A549 (cell line): Measurements from ENCODE around the gene BASP1. TPM values are rescaled to one million over a fixed set of nuclear protein-coding genes. Genes with fewer than 3 reads are reported as not detected.

Experiments
- ATAC-seq, 2 experiments: fragments of 200-7000 bp in 1 of 2; fragments of >200 bp in 1 of 2; cut with Nextera tagmentation in 1 of 2; cut with Tn5 transposase in 1 of 2; 3 replicates each; pipeline versions ENCODE4 v1.8.0 to v1.9.1; 2018 to 2020; ENCODE audit warnings: mild to moderate bottlenecking in 1 of 2, moderate library complexity in 1 of 2
- CTCF ChIA-PET: fragments of 300-600 bp; sonication (Branson Sonifier 250); formaldehyde crosslinking; extraction: SDS; loops from one replicate; lab custom pipeline; 2021; ENCODE audit warnings: antibody characterized with exemption, inconsistent platforms; lab: Yijun Ruan, JAX
- POLR2A ChIA-PET: fragments of 350-600 bp; formaldehyde crosslinking; extraction: SDS; loops from one replicate; lab custom pipeline; 2021; ENCODE audit warnings: antibody characterized with exemption, inconsistent platforms; lab: Yijun Ruan, JAX
- DNase-seq, 2 experiments: peaks; one replicate each; pipeline versions ENCODE4 v3.0.0 to v3.0.0-alpha.2; 2011 to 2016; ENCODE audit warnings: low read depth in 1 of 2, low spot score in 1 of 2
- FAIRE-seq: peaks from 2 replicates; lab custom pipeline; 2011; peaks lifted over from hg19 to GRCh38; lab: Jason Lieb, UNC
- H3K27ac ChIP-seq, 2 experiments: fragments of >200 bp; sonication (Bioruptor Twin); formaldehyde crosslinking; 3 replicates each; pipeline ENCODE4 v1.5.1; 2016 to 2017
- H3K4me1 ChIP-seq: fragments of >200 bp; sonication (Bioruptor Twin); formaldehyde crosslinking; 3 replicates; pipeline ENCODE4 v1.6.1; 2016
- H3K4me2 ChIP-seq: fragments of >200 bp; sonication (Bioruptor Twin); formaldehyde crosslinking; 3 replicates; pipeline ENCODE4 v1.6.1; 2016
- H3K4me3 ChIP-seq: fragments of >200 bp; sonication (Bioruptor Twin); formaldehyde crosslinking; 3 replicates; pipeline ENCODE4 v1.5.1; 2016
- H3K9me3 ChIP-seq: fragments of >200 bp; sonication (Bioruptor Twin); formaldehyde crosslinking; 3 replicates; pipeline ENCODE4 v1.6.1; 2016
- CEBPB ChIP-seq, 2 experiments: fragments of >200 bp in 1 of 2; sonication (Bioruptor Twin) in 1 of 2; formaldehyde crosslinking in 1 of 2; IDR thresholded peaks; 2 replicates each; pipeline ENCODE4 v1.6.1; 2012 to 2016
- CHD2 ChIP-seq: fragments of 150-350 bp; IDR thresholded peaks from 2 replicates; pipeline ENCODE4 v1.6.1; 2014; ENCODE audit warnings: low read length; ENCODE audit not compliant: partially characterized antibody
- CHD4 ChIP-seq: fragments of 200-600 bp; sonication (generic); IDR thresholded peaks from 2 replicates; pipeline ENCODE4 v1.6.1; 2016; ENCODE audit warnings: antibody characterized with exemption, mild to moderate bottlenecking, borderline replicate concordance
- EHMT2 ChIP-seq: fragments of 200-600 bp; sonication (generic); IDR thresholded peaks from 2 replicates; pipeline ENCODE4 v1.6.1; 2016; ENCODE audit warnings: antibody characterized with exemption, low read depth, mild to moderate bottlenecking, moderate library complexity
- EP300 ChIP-seq, 2 experiments: fragments of >200 bp; sonication (Bioruptor Twin); formaldehyde crosslinking; IDR thresholded peaks; 2 replicates in 1 of 2; 3 replicates in 1 of 2; pipeline ENCODE4 v1.6.1; 2016 to 2017
- FOSL2 ChIP-seq, 2 experiments: fragments of 450-650 bp in 1 of 2; fragments of >200 bp in 1 of 2; sonication (Bioruptor Twin) in 1 of 2; formaldehyde crosslinking; IDR thresholded peaks; 2 replicates each; pipeline versions ENCODE4 v1.5.0 to v1.6.1; 2016 to 2020; ENCODE audit warnings: mild to moderate bottlenecking in 1 of 2, moderate library complexity in 1 of 2
- FOXS1 ChIP-seq: fragments of 250-450 bp; sonication (Bioruptor Pico); IDR thresholded peaks from 2 replicates; pipeline ENCODE4 v1.5.0; 2020; ENCODE audit warnings: mild to moderate bottlenecking, moderate library complexity
- HDAC2 ChIP-seq: fragments of 200-600 bp; sonication (generic); IDR thresholded peaks from 2 replicates; pipeline ENCODE4 v1.6.1; 2016
- HOXA7 ChIP-seq: fragments of 250-450 bp; sonication (Bioruptor Pico); IDR thresholded peaks from 2 replicates; pipeline ENCODE4 v1.5.0; 2020; ENCODE audit warnings: mild to moderate bottlenecking, moderate library complexity
- HOXB13 ChIP-seq: fragments of 250-450 bp; sonication (Bioruptor Pico); IDR thresholded peaks from 2 replicates; pipeline ENCODE4 v1.5.0; 2020; ENCODE audit warnings: low read depth, mild to moderate bottlenecking, moderate library complexity
- HOXB5 ChIP-seq: fragments of 250-450 bp; sonication (Bioruptor Pico); IDR thresholded peaks from 2 replicates; pipeline ENCODE4 v1.5.0; 2020; ENCODE audit warnings: mild to moderate bottlenecking, moderate library complexity
- JUNB ChIP-seq: fragments of >200 bp; sonication (Bioruptor Twin); formaldehyde crosslinking; IDR thresholded peaks from 2 replicates; pipeline ENCODE4 v1.6.1; 2016
- KDM5A ChIP-seq: fragments of 200-600 bp; sonication (generic); IDR thresholded peaks from 2 replicates; pipeline ENCODE4 v1.6.1; 2016; ENCODE audit warnings: antibody characterized with exemption, mild to moderate bottlenecking
- NFE2L2 ChIP-seq: fragments of 150-350 bp; conservative IDR thresholded peaks from 2 replicates; pipeline ENCODE4 v1.6.1; 2014; ENCODE audit warnings: low read length
- NR3C1 ChIP-seq: fragments of >200 bp; sonication (Bioruptor Twin); formaldehyde crosslinking; IDR thresholded peaks from 3 replicates; pipeline ENCODE4 v1.6.1; 2017
- PHF8 ChIP-seq: fragments of 200-600 bp; sonication (generic); IDR thresholded peaks from 2 replicates; pipeline ENCODE4 v1.6.1; 2016; ENCODE audit warnings: low read depth, mild to moderate bottlenecking, antibody characterized with exemption, moderate library complexity, borderline replicate concordance
- POLR2A ChIP-seq: IDR thresholded peaks from 2 replicates; pipeline ENCODE4 v1.6.1; 2012; ENCODE audit warnings: mild to moderate bottlenecking, low read length
- POLR2AphosphoS2 ChIP-seq: conservative IDR thresholded peaks from 2 replicates; pipeline ENCODE4 v1.6.1; 2012; ENCODE audit warnings: low read length, improper control_type of control experiment, inconsistent platforms
- RAD21 ChIP-seq, 2 experiments: fragments of >200 bp in 1 of 2; sonication (Bioruptor Twin) in 1 of 2; formaldehyde crosslinking in 1 of 2; IDR thresholded peaks in 1 of 2; conservative IDR thresholded peaks in 1 of 2; 2 replicates in 1 of 2; 3 replicates in 1 of 2; pipeline ENCODE4 v1.6.1; 2012 to 2018; ENCODE audit warnings: inconsistent platforms in 1 of 2
- RFX5 ChIP-seq: fragments of 450-650 bp; IDR thresholded peaks from 2 replicates; pipeline ENCODE4 v1.7.1; 2014; ENCODE audit warnings: antibody characterized with exemption, mild to moderate bottlenecking, moderate library complexity
- SMC3 ChIP-seq: fragments of >200 bp; sonication (Bioruptor Twin); formaldehyde crosslinking; IDR thresholded peaks from 3 replicates; pipeline ENCODE4 v1.6.1; 2018; ENCODE audit warnings: inconsistent platforms
- TFCP2L1 ChIP-seq: fragments of 250-450 bp; sonication (Bioruptor Pico); IDR thresholded peaks from 2 replicates; pipeline ENCODE4 v1.5.0; 2021; ENCODE audit warnings: mild to moderate bottlenecking
- TP53 ChIP-seq: fragments of 250-450 bp; sonication (Bioruptor Pico); IDR thresholded peaks from 2 replicates; pipeline ENCODE4 v1.5.0; 2021; ENCODE audit warnings: mild to moderate bottlenecking, moderate library complexity
- ZC3H11A ChIP-seq: fragments of 450-650 bp; IDR thresholded peaks from 2 replicates; pipeline ENCODE4 v1.6.1; 2014; ENCODE audit warnings: antibody characterized with exemption, mild to moderate bottlenecking
- ZFP36 ChIP-seq: fragments of 450-650 bp; IDR thresholded peaks from 2 replicates; pipeline ENCODE4 v1.6.1; 2014; ENCODE audit warnings: borderline replicate concordance; ENCODE audit not compliant: partially characterized antibody
- ZSCAN20 ChIP-seq: fragments of 250-450 bp; sonication (Bioruptor Pico); IDR thresholded peaks from 2 replicates; pipeline ENCODE4 v1.8.0; 2022; ENCODE audit warnings: mild to moderate bottlenecking, moderate library complexity
- WGBS: methylation state at CpG from one replicate; pipeline ENCODE4 v1.1.6; 2017; ENCODE audit errors: missing lambda C conversion rate; 5-methylcytosine and 5-hydroxymethylcytosine counted together
- polyA plus RNA-seq, 4 experiments: library from polyadenylated mRNA; depleted of rRNA in 3 of 4; stranded (reverse); fragments of >200 nt; fragmentation: RNase III in 1 of 4; extraction: RNeasy Plus Mini Kit Qiagen cat#74134 plus additional on column Dnase treatment in 1 of 4; gene quantifications; 2 replicates in 3 of 4; 3 replicates in 1 of 4; pipeline ENCODE4 v1.2.3, GENCODE V29; 2011 to 2017
- TF ChIP-seq, protein P1 (sequence below): fragments of 450-650 bp; IDR thresholded peaks from 2 replicates; pipeline ENCODE4 v1.6.1; 2014; ENCODE audit warnings: antibody characterized with exemption
- TF ChIP-seq, protein P2 (sequence below): IDR thresholded peaks from 2 replicates; pipeline ENCODE4 v1.6.1; 2012
- TF ChIP-seq, protein P3 (sequence below): fragments of 150-350 bp; IDR thresholded peaks from 2 replicates; pipeline ENCODE4 v1.6.1; 2014; ENCODE audit warnings: low read depth, mild to moderate bottlenecking, low read length
- TF ChIP-seq, protein P4 (sequence below): fragments of >200 bp; sonication (Bioruptor Twin); formaldehyde crosslinking; IDR thresholded peaks from 3 replicates; pipeline ENCODE4 v1.5.1; 2016
- TF ChIP-seq, protein P5 (sequence below): fragments of >200 bp; sonication (Bioruptor Twin); formaldehyde crosslinking; IDR thresholded peaks from 3 replicates; pipeline ENCODE4 v1.6.1; 2016
- TF ChIP-seq, protein P6 (sequence below): fragments of 200-600 bp; sonication (generic); IDR thresholded peaks from 2 replicates; pipeline ENCODE4 v1.6.1; 2016; ENCODE audit warnings: antibody characterized with exemption, mild to moderate bottlenecking, moderate library complexity

The BASP1 gene
- polyA plus RNA-seq, 2 of the 4 experiments (the other 2 are of a cell fraction) = 391 to 454 TPM

DNA sequence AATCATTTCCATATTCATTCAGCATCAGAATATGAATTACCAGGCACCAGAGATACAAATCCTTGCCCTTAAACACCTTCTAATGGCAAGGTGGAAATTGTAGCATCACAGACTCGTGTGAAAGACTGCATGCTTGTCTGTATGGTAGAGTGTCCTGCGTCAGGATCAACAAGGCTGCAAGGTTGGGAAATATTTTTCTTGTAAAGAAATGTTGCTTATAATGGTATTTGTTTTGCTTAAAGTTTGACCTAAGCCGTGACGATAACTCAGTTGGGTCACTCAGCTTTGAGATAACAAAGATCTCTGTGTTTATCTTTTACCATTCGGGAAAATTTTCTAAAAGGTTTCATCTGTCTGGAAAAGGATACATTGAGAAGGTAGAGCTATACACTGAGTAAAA lies 87.6 kb downstream of the BASP1 start:
- peak; percentile 56 for FAIRE-seq
- peaks cover 65% of the 10 kb centered on the region for H3K4me1 ChIP-seq
- POLR2A ChIA-PET = interaction anchor here (1.2 to 2.7 kb wide), 6 partner anchors 20 to 88 kb away, joined by 3 to 17 read pairs (median 10); partner anchors contain the start of gene BASP1
- peak overlapping the region; percentile 91 to 96 for H3K27ac ChIP-seq
- H3K9me3 ChIP-seq = no peaks in the 10 kb centered on the region; the same call in 2 of the 3 replicates
- CTCF ChIA-PET = interaction anchor here (0.7 to 4.6 kb wide), 6 partner anchors 89 to 977 kb away, joined by 3 to 41 read pairs (median 3); no protein-coding TSS in a partner anchor
- peak; percentile 44 to 97 for DNase-seq
- peak overlapping the region; percentile 77 for H3K4me2 ChIP-seq
- WGBS = 0% methylated on average over 5 of the region's 5 CpGs
- peak overlapping the region; percentile 16; the same call in 2 of the 3 replicates for H3K4me3 ChIP-seq
- ATAC-seq = peak; percentile 54 to 59
- TF ChIP-seq RFX5 (no peak), EHMT2 (no peak), HOXB13 (peak; percentile 100), HDAC2 (no peak), PHF8 (no peak), TP53 (CRISPR knock-in tag) (no peak), NFE2L2 (0 out of 2 replicates have a peak, but pooled peaks have one; percentile 7), POLR2A (no peak), CHD4 (no peak), HOXB5 (peak; percentile 99), ZSCAN20 (CRISPR knock-in tag) (peak; percentile 99), FOSL2 (IDR thresholded peaks at IDR 0.05) (peak; percentile 62; the same call in 1 of the 2 replicates), FOSL2 (CRISPR knock-in tag; IDR thresholded peaks at IDR 0.05) (peak; percentile 98), EP300 (IDR thresholded peaks at IDR 0.05) (peak; percentile 100), SMC3 (peak; percentile 65; the same call in 2 of the 3 replicates), ZFP36 (peak; percentile 65), POLR2AphosphoS2 (no peak), TFCP2L1 (CRISPR knock-in tag) (peak; percentile 97; the same call in 1 of the 2 replicates), NR3C1 (no peak), KDM5A (no peak), RAD21 (conservative IDR thresholded peaks at IDR 0.05 in 1 of 2, IDR thresholded peaks at IDR 0.05 in 1 of 2) (peak; percentile 39 to 81; a peak in 4 of 5 replicates), CHD2 (peak; percentile 53), HOXA7 (CRISPR knock-in tag) (peak; percentile 97), JUNB (peak; percentile 94), FOXS1 (peak; percentile 98), ZC3H11A (no peak), CEBPB (IDR thresholded peaks at IDR 0.05) (peak; percentile 99)
- TF ChIP-seq, protein P1, sequence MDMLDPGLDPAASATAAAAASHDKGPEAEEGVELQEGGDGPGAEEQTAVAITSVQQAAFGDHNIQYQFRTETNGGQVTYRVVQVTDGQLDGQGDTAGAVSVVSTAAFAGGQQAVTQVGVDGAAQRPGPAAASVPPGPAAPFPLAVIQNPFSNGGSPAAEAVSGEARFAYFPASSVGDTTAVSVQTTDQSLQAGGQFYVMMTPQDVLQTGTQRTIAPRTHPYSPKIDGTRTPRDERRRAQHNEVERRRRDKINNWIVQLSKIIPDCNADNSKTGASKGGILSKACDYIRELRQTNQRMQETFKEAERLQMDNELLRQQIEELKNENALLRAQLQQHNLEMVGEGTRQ = no peak
- TF ChIP-seq, protein P2, sequence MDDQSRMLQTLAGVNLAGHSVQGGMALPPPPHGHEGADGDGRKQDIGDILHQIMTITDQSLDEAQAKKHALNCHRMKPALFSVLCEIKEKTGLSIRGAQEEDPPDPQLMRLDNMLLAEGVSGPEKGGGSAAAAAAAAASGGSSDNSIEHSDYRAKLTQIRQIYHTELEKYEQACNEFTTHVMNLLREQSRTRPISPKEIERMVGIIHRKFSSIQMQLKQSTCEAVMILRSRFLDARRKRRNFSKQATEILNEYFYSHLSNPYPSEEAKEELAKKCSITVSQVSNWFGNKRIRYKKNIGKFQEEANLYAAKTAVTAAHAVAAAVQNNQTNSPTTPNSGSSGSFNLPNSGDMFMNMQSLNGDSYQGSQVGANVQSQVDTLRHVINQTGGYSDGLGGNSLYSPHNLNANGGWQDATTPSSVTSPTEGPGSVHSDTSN = peak; percentile 89
- TF ChIP-seq, protein P3, sequence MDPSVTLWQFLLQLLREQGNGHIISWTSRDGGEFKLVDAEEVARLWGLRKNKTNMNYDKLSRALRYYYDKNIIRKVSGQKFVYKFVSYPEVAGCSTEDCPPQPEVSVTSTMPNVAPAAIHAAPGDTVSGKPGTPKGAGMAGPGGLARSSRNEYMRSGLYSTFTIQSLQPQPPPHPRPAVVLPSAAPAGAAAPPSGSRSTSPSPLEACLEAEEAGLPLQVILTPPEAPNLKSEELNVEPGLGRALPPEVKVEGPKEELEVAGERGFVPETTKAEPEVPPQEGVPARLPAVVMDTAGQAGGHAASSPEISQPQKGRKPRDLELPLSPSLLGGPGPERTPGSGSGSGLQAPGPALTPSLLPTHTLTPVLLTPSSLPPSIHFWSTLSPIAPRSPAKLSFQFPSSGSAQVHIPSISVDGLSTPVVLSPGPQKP = no peak
- TF ChIP-seq, protein P4, sequence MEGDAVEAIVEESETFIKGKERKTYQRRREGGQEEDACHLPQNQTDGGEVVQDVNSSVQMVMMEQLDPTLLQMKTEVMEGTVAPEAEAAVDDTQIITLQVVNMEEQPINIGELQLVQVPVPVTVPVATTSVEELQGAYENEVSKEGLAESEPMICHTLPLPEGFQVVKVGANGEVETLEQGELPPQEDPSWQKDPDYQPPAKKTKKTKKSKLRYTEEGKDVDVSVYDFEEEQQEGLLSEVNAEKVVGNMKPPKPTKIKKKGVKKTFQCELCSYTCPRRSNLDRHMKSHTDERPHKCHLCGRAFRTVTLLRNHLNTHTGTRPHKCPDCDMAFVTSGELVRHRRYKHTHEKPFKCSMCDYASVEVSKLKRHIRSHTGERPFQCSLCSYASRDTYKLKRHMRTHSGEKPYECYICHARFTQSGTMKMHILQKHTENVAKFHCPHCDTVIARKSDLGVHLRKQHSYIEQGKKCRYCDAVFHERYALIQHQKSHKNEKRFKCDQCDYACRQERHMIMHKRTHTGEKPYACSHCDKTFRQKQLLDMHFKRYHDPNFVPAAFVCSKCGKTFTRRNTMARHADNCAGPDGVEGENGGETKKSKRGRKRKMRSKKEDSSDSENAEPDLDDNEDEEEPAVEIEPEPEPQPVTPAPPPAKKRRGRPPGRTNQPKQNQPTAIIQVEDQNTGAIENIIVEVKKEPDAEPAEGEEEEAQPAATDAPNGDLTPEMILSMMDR = no peak
- TF ChIP-seq, protein P5, sequence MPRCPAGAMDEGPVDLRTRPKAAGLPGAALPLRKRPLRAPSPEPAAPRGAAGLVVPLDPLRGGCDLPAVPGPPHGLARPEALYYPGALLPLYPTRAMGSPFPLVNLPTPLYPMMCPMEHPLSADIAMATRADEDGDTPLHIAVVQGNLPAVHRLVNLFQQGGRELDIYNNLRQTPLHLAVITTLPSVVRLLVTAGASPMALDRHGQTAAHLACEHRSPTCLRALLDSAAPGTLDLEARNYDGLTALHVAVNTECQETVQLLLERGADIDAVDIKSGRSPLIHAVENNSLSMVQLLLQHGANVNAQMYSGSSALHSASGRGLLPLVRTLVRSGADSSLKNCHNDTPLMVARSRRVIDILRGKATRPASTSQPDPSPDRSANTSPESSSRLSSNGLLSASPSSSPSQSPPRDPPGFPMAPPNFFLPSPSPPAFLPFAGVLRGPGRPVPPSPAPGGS = peak; percentile 100
- TF ChIP-seq, protein P6, sequence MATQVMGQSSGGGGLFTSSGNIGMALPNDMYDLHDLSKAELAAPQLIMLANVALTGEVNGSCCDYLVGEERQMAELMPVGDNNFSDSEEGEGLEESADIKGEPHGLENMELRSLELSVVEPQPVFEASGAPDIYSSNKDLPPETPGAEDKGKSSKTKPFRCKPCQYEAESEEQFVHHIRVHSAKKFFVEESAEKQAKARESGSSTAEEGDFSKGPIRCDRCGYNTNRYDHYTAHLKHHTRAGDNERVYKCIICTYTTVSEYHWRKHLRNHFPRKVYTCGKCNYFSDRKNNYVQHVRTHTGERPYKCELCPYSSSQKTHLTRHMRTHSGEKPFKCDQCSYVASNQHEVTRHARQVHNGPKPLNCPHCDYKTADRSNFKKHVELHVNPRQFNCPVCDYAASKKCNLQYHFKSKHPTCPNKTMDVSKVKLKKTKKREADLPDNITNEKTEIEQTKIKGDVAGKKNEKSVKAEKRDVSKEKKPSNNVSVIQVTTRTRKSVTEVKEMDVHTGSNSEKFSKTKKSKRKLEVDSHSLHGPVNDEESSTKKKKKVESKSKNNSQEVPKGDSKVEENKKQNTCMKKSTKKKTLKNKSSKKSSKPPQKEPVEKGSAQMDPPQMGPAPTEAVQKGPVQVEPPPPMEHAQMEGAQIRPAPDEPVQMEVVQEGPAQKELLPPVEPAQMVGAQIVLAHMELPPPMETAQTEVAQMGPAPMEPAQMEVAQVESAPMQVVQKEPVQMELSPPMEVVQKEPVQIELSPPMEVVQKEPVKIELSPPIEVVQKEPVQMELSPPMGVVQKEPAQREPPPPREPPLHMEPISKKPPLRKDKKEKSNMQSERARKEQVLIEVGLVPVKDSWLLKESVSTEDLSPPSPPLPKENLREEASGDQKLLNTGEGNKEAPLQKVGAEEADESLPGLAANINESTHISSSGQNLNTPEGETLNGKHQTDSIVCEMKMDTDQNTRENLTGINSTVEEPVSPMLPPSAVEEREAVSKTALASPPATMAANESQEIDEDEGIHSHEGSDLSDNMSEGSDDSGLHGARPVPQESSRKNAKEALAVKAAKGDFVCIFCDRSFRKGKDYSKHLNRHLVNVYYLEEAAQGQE = no peak
